Measurements from ENCODE around the gene RPTOR. TPM values are rescaled to one million over a fixed set of nuclear protein-coding genes. Genes with fewer than 3 reads are reported as not detected.

RPTOR gene
- total RNA-seq, 1 experiment from 2014 or later = 66.7 TPM

DNA sequence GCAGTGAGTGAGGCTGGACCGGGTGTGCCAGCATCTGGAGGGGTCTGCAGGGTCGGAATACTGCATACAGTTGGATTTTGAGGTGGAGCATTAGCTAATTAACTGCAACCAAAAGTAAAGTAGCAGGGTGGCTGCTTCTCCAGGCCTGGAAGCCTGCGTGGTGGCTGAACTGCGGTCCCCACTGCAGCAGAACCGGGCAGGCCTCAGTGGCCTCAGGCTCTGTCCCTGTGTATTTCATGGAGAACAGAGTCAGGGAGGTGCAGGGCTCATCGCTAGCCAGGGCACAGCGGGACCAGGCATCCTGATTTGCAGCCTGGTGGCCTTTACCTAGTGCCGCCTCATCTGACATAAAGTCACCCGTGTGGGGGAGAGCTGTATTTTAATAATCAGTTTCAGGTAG is 131.9 kb downstream of the RPTOR start:
- TF ChIP-seq, protein P1, sequence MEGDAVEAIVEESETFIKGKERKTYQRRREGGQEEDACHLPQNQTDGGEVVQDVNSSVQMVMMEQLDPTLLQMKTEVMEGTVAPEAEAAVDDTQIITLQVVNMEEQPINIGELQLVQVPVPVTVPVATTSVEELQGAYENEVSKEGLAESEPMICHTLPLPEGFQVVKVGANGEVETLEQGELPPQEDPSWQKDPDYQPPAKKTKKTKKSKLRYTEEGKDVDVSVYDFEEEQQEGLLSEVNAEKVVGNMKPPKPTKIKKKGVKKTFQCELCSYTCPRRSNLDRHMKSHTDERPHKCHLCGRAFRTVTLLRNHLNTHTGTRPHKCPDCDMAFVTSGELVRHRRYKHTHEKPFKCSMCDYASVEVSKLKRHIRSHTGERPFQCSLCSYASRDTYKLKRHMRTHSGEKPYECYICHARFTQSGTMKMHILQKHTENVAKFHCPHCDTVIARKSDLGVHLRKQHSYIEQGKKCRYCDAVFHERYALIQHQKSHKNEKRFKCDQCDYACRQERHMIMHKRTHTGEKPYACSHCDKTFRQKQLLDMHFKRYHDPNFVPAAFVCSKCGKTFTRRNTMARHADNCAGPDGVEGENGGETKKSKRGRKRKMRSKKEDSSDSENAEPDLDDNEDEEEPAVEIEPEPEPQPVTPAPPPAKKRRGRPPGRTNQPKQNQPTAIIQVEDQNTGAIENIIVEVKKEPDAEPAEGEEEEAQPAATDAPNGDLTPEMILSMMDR (IDR thresholded peaks at IDR 0.05; ENCODE audit: insufficient read depth in 1 of 2, low read depth in 1 of 2, low read length in 1 of 2, severe bottlenecking in 1 of 2, unreplicated experiment in 1 of 2) = no peak
- peaks cover 9% of the 10 kb centered on the region for H3K36me3 Mint-ChIP-seq (ENCODE audit: insufficient read depth, unreplicated experiment)
- no peaks in the 10 kb centered on the region for H3K27me3 Mint-ChIP-seq (ENCODE audit: insufficient read depth, unreplicated experiment)
- intact Hi-C loops (cut with micrococcal nuclease; ENCODE audit: unreplicated experiment) = no loop called here
- H3K9me3 Mint-ChIP-seq (ENCODE audit: unreplicated experiment) = no peaks in the 10 kb centered on the region
- BruUV-seq (replicated peaks) = no TSS peak
- CTCF ChIA-PET = no interaction called here
- Histone ChIP-seq H3K27me3 (replicated peaks; ENCODE audit: control insufficient read depth, insufficient read depth, low read length) (no peaks in the 10 kb centered on the region), H3K9me3 (0 out of 2 replicates have a peak, but pooled peaks cover 4% of the 10 kb centered on the region), H3K36me3 (ENCODE audit: control insufficient read depth, insufficient read depth, low read length) (no peaks in the 10 kb centered on the region), H3K4me3 (ENCODE audit: low read depth, low read length) (no peak overlapping the region), H3K4me1 (peaks cover 19% of the 10 kb centered on the region)
- H3K4me1 Mint-ChIP-seq (ENCODE audit: low read depth, unreplicated experiment) = peaks cover 23% of the 10 kb centered on the region
- POLR2A ChIA-PET = no interaction called here
- no peak overlapping the region for H3K27ac Mint-ChIP-seq (ENCODE audit: unreplicated experiment)
- DNase-seq = no peak
- no peak overlapping the region for H3K4me3 Mint-ChIP-seq (ENCODE audit: unreplicated experiment)

DNA sequence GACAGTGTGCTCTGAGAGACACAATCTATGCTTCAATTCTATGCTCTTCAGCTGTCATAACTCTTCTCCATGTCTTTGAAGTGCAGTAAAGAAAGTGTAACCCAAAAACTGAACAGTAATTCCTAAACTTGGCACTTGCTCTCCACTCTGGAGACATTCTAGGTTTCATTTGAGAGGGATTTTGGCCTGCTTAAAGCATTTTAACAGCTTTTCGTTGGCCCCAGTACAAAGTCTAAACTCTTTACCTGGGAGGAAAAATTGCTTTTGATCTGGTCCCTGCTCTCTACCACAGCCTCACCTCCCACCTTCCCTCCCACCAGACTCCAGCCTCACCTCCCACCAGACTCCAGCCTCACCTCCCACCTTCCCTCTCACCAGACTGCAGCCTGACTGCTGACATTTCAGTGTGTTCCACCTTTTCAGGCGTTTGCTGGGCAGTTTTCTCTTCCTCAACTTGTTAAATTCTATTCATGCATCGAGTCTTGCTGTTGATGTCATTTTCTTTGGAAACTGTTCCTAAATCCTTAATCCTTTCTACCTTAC is 132.6 kb downstream of the RPTOR start:
- POLR2A ChIA-PET = no interaction called here

DNA sequence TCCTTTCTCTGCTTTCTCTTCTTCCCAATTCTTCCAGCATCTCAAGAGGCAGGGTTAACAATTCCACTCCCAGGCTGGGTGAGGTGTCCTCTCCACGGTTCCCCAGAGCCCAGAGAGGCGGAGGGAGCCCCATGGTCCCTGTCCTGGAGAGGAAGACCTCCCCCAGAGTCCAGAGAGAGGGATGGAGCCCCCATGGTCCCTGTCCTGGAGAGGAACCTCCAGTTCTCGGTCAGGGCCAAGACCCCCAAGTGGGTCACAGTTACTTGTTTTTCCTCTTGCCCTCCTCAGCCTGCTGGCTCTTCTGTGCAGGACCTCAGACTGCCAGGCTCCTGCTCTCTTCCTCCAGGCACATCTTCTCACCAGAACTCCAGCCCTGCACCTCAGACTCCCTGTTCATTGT is 135.2 kb downstream of the RPTOR start:
- Histone ChIP-seq H3K36me3 (ENCODE audit: control insufficient read depth, insufficient read depth, low read length) (no peaks in the 10 kb centered on the region), H3K4me1 (no peaks in the 10 kb centered on the region; the same call in 1 of the 2 replicates), H3K4me3 (ENCODE audit: low read depth, low read length) (no peak overlapping the region), H3K9me3 (no peaks in the 10 kb centered on the region), H3K27me3 (replicated peaks; ENCODE audit: control insufficient read depth, insufficient read depth, low read length) (no peaks in the 10 kb centered on the region)
- Mint-ChIP-seq H3K27ac (ENCODE audit: unreplicated experiment) (no peak overlapping the region), H3K4me1 (ENCODE audit: low read depth, unreplicated experiment) (peaks cover 22% of the 10 kb centered on the region), H3K4me3 (ENCODE audit: unreplicated experiment) (no peak overlapping the region), H3K36me3 (ENCODE audit: insufficient read depth, unreplicated experiment) (peaks cover 19% of the 10 kb centered on the region), H3K27me3 (ENCODE audit: insufficient read depth, unreplicated experiment) (no peaks in the 10 kb centered on the region), H3K9me3 (ENCODE audit: unreplicated experiment) (no peaks in the 10 kb centered on the region)
- ChIA-PET CTCF (no interaction called here), POLR2A (no interaction called here)
- no peak for DNase-seq
- intact Hi-C loops (cut with micrococcal nuclease; ENCODE audit: unreplicated experiment) = no loop called here
- BruUV-seq (replicated peaks) = no TSS peak
- TF ChIP-seq, protein P1 (IDR thresholded peaks at IDR 0.05; ENCODE audit: insufficient read depth in 1 of 2, low read depth in 1 of 2, low read length in 1 of 2, severe bottlenecking in 1 of 2, unreplicated experiment in 1 of 2) = no peak

More for the DNA sequence above, 132.6 kb downstream of the RPTOR start:
- Mint-ChIP-seq H3K4me1 (ENCODE audit: low read depth, unreplicated experiment) (peaks cover 22% of the 10 kb centered on the region), H3K27ac (ENCODE audit: unreplicated experiment) (no peak overlapping the region), H3K4me3 (ENCODE audit: unreplicated experiment) (no peak overlapping the region), H3K9me3 (ENCODE audit: unreplicated experiment) (no peaks in the 10 kb centered on the region), H3K27me3 (ENCODE audit: insufficient read depth, unreplicated experiment) (no peaks in the 10 kb centered on the region), H3K36me3 (ENCODE audit: insufficient read depth, unreplicated experiment) (peaks cover 9% of the 10 kb centered on the region)
- H3K9me3 ChIP-seq = no peaks in the 10 kb centered on the region
- TF ChIP-seq, protein P1 (IDR thresholded peaks at IDR 0.05; ENCODE audit: insufficient read depth in 1 of 2, low read depth in 1 of 2, low read length in 1 of 2, severe bottlenecking in 1 of 2, unreplicated experiment in 1 of 2) = no peak
- no peak for DNase-seq
- H3K4me1 ChIP-seq = peaks cover 13% of the 10 kb centered on the region; the same call in 1 of the 2 replicates
- BruUV-seq (replicated peaks) = no TSS peak
- H3K27me3 ChIP-seq (replicated peaks; ENCODE audit: control insufficient read depth, insufficient read depth, low read length) = no peaks in the 10 kb centered on the region
- CTCF ChIA-PET = no interaction called here
- H3K36me3 ChIP-seq (ENCODE audit: control insufficient read depth, insufficient read depth, low read length) = no peaks in the 10 kb centered on the region
- intact Hi-C loops (cut with micrococcal nuclease; ENCODE audit: unreplicated experiment) = no loop called here
- no peak overlapping the region for H3K4me3 ChIP-seq (ENCODE audit: low read depth, low read length)
